Hypothalamus (tissue), 51 donors: ENCODE data around the gene ADAM15.
A peak's percentile ranks its signal among the peaks of the same experiment; 100 is the strongest.

Source experiments
- DNase-seq, 51 donors: peaks; one replicate each; lab custom pipeline; 2025; lab: John Stamatoyannopoulos, UW

Gene ADAM15

DNA sequence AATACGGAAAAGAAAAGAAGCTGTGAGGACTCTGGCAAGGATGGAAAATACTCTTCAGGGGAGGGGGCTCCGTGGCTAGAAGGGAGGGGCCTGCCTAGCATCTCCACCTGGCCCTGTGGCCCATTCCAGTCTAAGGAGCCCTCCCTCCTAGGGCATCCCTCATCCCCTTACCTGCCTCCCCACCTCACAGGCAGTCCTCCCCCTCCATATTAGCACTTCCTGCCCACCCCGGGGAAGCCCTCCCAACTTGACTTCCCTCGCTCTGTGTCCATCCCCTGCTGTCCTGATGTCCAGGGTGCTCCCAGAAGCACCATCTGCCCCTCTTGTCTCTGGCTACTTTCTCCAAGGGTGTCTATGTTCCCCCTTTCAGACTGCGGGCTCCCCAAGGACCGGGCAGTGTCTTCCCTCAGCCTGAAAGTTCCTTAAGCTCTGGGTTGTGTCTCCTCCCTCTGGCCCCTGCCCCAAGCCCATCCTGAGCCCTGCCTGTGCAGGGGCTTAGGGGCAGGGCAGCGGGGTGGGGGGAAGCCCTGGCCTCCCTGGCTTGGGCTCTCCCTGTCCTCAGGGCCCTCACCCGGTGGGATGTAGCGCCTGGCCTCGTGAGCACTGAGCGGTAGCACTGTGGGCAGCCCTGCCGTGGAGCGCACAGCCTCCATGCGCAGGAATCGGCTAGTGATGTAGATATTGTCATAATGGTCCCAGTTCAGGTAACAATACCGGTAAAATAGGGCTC is 21.4 kb upstream of the ADAM15 start:
- DNase-seq, result no peak

DNA sequence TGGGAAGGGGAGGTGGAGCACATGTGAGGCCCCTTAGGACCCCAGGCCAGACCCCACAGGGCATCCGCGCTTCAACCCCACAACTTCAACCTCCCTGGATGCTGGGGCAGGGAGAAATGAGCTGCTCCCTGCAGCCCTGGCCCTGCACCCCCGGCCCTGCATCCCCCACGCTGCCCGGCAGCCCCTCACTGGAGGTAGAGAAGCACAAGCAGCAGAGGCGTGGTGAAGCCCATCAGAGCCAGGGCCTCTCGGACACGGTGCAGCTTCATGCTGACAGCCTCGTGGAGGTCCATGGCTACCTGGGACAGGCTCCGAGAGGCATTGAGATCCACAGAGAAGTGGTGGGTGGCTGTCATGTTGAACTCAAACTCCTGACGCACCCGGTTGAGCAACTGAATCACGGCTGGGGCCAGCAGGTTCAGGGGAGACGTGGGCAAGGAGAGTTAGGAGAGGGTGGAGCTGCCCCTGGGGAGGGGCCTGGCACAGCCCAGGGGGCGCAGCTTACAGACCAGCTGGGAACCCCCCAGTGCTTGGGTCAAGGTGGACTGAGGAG is 20.8 kb upstream of the ADAM15 start:
- no peak for DNase-seq

DNA sequence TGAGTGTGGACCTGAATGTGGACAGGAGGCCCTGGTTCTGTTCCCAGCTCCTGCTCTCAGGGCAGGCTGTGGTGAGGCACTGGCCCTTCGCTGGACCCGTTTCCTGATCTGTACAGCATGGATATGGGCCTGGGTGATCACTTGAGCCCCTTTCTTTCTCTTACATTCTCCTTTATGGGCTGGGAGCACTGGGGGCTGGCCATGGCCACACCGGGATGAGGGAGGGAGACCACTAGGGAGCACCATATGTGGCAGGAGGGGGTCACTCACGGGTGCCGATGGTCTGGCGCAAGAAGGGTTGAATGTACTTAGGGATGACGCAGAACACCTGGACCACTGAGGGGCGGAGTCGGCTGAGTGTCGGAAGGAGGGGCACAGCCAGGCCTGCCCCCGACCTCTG is 20.2 kb upstream of the ADAM15 start:
- DNase-seq, result no peak

DNA sequence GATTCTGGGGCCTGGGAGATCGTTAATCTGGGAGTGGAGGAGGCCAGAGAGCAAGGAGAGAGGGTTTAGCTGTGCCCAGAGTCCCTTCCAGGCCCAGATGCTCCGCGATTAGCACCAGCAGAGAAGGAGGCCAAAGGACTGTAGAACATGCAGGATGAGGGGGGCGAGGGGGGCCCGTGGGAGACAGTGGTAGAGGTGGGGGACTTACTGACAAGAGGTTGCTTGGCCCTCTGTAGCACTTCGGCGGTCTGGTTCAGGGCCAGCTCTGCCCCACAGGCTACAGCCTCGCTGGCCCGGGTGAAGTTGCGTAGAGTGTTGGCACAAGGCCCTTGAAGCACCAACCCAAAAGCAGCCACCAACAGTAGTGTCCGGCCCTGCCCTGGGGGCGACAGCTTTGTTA is 18.2 kb upstream of the ADAM15 start:
- no peak for DNase-seq

DNA sequence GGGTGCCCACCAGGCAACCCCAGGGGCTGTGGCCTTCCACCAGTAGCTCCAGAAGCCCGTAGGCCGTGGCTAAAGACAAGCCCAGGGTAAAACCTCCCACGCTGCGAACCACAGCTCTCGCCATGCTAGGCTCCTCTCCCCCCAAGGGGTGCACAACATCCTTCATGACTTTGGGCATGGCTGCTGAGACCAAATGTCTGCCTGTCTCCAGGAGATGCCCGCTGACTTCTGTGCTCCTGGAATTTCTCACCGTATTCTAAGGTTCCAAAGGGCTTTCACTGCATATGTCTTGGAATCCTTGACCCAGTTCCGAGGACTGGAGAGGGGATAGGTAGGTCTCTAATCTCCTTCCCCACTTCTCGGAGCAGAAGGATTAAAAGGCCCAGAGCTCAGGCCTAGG is 17.6 kb upstream of the ADAM15 start, which contains the start of the genes DCST1 and DCST2:
Gene DCST1 (plus strand): TSS at position 301 of the 400 bp plus-strand sequence. CDS start 213 bp downstream, outside the sequence.
Gene DCST2 (minus strand): TSS at position 258 of the 400 bp plus-strand sequence. CDS start 80 bp downstream, at position 178.
- no peak for DNase-seq

DNA sequence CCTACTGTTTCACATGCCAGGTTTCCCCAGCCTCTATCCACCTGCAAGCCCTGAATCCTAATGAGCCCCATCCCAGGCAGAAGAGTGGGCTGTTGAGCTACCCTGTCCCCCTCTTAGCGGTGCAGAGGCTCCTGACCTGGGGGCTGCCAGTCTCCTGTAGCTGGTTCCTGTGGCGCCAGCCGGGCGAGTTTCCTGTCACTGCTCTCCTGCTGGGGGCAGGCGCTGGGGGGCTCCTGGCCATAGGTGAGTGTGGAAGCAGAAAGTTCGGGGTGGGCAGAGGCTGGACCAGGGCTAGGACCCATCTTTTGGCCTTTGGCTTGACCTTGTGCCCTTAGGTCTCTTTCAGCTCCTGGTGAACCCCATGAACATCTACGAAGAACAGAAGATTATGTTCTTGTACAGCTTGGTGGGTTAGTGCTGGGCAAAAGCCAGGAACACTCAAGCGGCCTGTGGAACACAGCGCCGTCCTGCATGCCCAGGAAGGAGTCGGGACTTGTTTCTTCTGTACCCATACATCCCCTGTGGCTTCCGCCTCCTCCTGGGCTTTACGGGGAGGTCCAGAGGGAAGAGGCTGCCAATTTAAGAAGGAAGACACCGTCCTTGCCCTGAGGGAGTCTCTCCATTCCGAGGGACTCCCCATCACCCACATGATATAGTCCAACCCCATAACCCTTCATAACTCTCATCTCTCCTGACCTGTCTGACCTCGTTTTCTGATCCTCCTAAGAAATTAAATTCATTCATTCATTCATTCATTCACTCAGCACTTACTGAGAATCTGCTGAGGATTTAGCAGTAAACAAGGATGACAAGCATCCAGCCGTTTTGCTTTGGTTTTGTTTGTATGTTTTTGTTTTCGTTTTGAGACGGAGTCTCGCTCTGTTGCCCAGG is 16.6 kb upstream of the ADAM15 start:
- no peak for DNase-seq

DNA sequence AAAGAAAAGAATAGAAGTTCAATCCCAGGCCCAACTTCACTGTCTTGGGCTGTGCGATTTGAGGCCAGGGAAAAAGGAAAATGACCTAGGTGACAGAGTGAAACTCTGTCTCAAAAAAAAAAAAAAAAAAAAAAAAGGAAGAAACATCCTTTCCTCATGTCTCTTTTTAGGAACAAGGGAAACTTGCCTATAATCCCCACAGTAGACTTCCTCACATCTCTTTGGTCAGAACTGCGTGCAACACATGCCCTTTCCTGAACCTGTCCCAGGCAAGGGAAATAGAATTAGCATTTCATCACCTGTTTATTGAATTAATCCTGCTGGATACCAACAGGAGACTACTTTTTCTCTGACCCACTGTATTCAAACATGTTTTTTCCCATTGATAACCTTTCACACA is 15.2 kb upstream of the ADAM15 start:
- DNase-seq, result no peak

DNA sequence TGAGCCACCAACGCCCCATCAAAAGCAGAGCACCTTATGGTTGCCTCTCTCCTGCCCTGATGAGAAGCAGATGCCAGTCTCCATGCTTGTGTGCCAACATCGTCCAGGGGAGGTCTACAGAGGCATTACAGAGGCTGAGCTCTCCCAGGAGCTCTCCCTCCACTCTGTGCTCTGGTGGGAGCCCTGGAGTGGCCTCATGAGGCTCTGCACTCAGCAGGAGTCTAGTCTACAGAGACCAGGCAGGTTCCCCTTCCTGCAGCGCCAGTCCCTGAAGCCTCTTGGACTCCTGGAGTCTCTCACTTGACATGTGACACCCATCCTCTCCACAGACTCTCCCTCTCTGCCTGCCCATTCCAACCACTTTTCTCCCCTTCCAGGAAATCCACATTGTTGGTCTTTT is 14.1 kb upstream of the ADAM15 start:
- DNase-seq, result no peak

DNA sequence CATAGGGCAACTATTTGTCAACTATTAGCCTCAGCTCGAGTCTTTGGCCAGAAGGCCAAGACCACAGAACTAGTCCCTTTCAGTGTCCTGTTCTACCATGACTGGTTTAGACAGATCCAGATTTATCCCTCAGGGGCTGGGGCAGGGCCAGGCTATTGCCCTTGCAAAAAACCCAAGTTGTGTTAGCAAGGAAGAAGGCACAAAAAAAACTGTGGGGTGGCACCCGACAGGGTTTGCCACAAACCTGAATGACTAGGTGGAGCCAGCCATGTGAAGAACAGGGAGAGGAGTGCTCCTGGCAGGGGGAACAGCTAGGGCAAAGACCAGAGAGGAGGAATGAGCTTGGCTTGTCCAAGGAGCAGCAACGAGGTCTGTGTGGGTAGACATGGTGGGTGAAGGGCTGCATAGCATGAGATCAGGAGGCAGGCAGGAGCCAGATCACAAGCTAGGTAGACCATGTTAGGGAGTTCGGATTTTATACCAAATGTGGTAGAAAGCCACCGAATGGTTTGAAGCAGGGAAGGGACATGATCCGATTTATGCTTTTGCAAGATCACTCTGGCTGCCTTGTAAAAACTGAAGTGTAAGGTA is 13.2 kb upstream of the ADAM15 start:
- DNase-seq, result no peak

DNA sequence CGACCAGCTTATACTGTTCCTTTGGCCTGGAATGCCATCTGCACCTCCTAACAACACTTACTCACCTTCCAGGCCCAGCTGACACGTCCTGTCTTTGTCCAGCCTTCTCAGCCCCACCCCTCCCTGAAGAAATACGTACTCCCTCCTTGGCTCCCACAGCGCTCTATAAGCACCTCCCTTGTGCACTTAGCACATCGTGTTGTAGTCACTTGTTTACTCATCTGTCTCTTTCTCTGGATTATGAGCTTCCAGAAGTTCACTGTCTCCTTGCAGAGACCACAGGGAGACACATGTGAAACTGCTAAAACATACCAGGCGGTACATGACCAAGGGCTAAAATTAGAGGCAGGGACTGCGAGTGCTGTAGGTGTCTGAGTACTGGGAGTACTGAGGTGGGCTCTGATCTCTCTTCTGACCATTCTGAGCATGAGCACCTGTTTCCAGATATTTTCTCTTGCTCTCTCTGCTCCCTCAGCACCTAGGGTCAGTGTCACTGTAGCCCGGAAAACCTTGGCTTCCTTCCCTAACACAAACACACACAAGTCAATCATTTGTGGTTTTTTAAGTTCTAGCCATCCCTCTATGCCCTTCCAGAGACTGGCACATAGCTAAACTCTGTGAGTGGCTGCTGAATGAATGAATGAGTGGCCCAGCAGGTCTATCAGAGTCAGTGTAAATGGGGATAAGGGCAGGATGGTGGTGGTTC is 12.4 kb upstream of the ADAM15 start:
- no peak for DNase-seq

DNA sequence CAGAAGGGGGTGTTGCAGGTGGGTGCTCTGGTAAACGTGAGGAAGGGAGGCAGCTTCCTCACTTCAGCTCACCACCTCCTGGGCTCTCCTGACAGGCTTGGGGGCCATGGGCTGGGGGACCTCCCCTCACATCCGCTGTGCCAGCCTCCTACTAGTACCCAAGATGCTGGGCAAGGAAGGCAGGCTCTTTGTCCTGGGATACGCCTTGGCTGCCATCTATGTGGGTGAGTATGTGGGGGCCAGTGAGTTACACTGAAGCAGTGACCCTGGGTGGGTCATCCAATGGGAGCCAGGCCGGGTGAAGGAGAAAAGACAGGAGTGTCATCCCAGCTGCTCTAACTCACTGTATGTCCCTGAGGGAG is 11.8 kb upstream of the ADAM15 start:
- no peak for DNase-seq

DNA sequence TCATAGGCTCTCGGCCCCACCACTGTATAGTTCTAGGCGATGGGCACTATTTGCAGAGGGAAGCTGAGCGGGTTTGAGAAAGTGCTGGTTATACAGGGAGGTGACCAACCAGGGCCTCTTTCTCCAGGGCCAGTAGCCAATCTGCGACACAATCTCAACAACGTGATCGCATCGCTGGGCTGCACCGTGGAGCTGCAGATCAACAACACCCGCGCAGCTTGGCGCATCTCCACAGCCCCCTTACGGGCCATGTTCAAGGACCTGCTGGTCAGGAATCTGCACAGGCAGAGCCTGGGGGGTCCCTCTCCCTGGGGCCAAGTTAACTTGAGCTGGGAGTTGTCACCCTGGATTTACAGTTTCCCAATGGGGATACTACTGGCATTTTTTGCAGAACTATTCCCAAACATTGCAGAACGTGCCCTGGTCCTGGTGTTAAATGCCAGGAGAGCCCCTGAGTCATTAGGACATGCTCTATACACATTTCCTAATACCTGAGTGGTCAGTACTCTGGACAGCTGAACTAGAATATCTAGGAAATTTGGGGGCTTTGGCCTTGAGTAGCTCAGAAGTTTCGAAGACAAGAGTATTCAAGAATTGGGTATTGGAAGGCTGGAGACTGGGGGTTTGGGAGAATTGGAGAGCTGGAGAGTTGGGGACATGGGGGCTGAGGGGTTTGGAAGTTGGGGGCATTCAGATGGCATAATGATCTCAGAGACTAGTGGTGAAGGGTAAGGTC is 10.6 kb upstream of the ADAM15 start:
- DNase-seq, result no peak

DNA sequence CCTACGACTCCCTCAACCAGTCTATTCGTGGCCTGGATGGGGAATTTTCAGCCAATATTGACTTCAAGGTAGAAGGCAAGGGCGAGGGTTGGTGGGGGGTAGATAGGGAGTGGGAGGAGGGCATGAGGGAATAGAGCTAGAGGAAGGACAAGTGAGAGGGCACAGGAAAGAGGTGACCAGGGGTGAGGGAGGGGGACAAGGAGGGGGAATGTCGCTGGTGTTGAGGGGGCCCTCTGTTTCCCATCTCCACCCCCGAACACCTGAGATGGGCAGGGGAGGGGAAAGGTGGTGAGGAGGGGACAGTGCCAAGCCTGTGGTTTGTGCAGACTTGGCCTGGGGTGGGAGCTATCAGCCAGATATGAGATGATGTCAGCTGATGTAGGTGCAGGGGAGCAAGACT is 8.3 kb upstream of the ADAM15 start:
- no peak for DNase-seq

DNA sequence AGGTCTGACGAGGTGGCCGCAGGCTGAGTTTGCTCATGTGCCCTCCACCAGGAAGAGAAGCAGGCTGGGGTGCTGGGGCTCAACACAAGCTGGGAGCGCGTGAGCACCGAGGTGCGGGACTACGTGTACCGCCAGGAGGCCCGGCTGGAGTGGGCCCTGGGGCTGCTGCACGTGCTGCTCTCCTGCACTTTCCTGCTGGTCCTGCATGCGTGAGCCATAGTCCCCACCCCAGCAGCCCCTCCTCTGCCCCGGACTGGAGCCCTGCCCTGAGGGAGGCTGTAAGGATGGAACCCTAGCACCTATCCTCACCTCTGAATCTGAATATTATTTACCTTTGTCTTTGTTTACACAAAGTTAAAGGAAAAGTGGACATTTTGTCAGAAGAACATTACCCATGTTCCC is 7.8 kb upstream of the ADAM15 start:
- no peak for DNase-seq

DNA sequence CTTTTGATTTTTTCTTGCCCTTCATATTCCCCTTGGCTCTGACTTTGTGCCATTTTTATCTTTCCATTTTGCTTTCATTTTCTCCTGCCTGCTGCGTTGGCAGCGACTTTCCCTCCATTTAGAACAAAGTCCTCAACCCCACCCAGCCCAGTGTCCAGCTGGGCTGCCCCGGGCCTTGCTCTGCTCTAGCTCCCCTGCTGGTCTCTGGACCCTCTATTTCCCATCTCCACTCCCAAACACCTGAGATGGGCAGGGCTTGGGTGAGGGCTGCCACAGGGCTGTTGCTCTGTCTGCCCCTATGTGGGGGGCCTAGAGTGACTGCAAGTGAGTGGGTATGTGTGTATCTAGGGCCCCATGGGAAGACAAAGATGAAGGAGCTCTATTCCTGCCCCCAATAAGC is 7.3 kb upstream of the ADAM15 start:
- DNase-seq, result no peak

DNA sequence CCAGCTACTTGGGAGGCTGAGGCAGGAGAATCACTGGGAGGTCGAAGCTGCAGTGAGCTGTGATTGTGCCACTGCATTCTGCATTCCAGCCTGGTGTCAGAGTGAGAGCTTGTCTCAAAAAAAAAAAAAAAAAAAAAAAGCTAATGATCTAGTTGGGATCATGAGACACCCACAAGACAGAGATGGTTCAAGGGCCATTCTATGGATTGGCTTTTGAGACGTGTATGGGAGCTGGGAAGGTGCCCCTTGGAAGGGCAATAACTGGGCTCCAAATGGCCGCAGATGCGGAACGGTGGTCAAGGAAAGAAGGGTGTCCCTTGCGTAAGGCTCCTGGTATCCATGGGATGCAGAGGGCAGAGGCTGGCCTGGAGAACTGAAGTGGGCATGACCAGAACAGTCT is 6.8 kb upstream of the ADAM15 start:
- no peak for DNase-seq

DNA sequence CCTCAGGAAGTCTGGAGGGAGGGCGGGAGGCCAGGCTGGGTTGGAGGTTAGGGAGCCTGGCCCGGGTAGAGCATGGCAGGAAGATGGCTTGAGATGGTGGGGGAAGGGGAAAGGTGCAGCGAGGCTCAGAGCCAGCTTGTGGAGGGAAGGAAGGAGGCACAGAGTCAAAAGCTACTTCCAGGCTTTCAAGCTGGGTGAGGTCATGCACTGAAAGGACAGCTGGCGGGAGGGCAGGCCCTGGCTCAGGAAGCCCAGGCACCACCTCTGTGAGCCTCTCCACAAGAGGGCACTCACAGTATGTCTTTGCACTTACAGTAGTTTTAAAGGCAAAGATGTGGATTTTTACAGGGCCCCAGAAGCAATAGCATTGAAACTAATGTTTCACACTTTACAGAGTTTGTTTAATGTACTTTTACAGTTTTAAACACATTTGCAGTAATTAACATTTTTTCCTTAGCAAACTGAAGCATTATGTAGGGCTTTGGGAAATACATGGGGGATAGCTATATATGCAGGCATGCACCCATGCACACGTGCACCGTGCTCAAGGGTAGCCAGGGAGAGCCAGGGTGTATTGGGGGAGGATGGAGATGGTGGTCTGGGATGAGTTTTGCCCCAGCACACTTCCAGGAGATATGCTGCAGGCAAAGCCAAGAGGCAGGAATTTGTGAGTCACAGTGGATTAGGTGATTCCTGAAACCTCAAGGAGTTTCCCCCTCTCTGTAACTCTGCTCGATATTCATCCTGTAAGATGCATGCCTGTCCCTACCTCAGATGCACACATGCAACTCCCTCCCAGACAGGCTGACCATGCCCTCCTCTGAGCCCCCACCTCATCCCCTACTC is 6.1 kb upstream of the ADAM15 start:
- DNase-seq, result peak in 44 of 51 donors; percentile 3 to 80 (median 53)

DNA sequence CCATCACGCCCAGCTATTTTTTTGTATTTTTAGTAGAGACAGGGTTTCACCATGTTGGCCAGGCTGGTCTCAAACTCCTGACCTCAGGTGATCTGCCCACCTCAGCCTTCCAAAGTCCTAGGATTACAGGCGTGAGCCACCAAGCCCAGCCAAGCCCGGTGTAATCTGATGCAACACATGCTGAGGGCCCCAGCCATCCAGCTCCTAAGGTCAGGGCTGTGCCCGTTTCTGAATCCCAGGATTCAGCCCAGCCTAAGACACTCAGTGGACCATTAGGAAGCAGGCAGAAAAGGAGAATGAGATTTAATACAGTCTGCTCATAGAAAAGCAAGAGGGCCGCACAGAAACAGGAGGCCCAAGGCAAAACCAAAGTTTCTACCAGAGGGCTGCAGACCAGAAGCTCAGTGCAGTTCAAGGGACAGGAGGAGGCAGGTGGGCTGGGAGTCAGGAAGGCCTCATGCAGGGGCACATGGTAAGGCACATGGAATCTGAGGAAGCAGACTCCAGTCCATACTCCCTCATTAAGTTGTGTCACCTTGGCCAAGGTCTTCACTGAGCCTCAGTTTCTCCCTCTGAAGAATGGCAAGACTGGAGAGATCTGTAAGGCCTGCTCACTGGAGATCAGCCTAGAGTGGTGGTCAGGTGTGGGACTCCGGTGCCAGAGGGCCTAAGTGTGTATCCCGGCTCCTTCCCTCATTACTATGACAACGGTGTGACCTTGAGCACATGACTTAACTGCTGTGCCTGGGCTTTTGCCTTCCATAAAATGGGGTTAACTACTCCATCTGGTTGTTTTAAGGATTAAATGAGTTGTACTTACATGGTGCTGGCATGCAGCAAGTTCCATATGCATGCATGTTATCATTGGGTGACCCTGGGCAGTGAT is 2.4 kb upstream of the ADAM15 start:
- DNase-seq, result no peak
